Measurements from ENCODE around the gene NGEF.

The NGEF gene

DNA sequence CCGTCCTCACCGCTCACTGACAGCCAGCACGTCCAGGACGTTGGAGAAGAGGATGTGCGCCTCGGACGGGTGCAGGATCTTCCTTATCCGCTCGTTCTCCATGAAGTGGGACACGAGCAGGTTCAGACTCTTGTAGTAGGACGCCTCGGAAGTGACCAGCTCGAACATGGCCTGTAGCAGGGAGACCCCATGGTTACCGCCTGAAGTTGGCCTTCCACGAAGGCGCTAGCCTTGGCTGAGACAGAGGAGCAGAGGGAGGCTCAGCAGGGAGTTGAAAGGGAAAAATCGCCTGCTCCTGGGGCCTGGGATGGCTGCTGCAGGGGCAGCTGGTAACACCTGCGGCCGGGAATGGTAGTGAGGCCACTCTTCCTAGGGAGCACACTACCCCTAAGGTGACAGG is 118.3 kb downstream of the NGEF start:
- no peaks in the 10 kb centered on the region for H3K4me1 ChIP-seq (ENCODE audit: insufficient read depth, low read length, severe bottlenecking)
- H3K9ac ChIP-seq (ENCODE audit: low read length) = no peak overlapping the region
- no peaks in the 10 kb centered on the region for H3K9me3 ChIP-seq (ENCODE audit: low read length)
- no peak overlapping the region for H3K4me3 ChIP-seq (ENCODE audit: low read depth, low read length, poor library complexity, severe bottlenecking)
- no peaks in the 10 kb centered on the region for H3K36me3 ChIP-seq (ENCODE audit: insufficient read depth, low read length)
- H2AFZ ChIP-seq (ENCODE audit: low read length) = no peak overlapping the region
- H3K9me2 ChIP-seq (ENCODE audit: low read depth, low read length) = no peaks in the 10 kb centered on the region
- H3K27me3 ChIP-seq (ENCODE audit: insufficient read depth, low read length) = peaks cover 8% of the 10 kb centered on the region
- no peak overlapping the region for H3K27ac ChIP-seq (ENCODE audit: low read depth, low read length, poor library complexity, severe bottlenecking)
- no peak for TF ChIP-seq EZH2 (IDR thresholded peaks at IDR 0.05; ENCODE audit: borderline replicate concordance, low read length)
- TF ChIP-seq, protein P1, sequence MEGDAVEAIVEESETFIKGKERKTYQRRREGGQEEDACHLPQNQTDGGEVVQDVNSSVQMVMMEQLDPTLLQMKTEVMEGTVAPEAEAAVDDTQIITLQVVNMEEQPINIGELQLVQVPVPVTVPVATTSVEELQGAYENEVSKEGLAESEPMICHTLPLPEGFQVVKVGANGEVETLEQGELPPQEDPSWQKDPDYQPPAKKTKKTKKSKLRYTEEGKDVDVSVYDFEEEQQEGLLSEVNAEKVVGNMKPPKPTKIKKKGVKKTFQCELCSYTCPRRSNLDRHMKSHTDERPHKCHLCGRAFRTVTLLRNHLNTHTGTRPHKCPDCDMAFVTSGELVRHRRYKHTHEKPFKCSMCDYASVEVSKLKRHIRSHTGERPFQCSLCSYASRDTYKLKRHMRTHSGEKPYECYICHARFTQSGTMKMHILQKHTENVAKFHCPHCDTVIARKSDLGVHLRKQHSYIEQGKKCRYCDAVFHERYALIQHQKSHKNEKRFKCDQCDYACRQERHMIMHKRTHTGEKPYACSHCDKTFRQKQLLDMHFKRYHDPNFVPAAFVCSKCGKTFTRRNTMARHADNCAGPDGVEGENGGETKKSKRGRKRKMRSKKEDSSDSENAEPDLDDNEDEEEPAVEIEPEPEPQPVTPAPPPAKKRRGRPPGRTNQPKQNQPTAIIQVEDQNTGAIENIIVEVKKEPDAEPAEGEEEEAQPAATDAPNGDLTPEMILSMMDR (IDR thresholded peaks at IDR 0.05; ENCODE audit: low read length) = no peak
- no peaks in the 10 kb centered on the region for H3F3A ChIP-seq (ENCODE audit: insufficient read depth, low read length)
- no peaks in the 10 kb centered on the region for H4K20me1 ChIP-seq (ENCODE audit: insufficient read depth, low read length)
- no peak overlapping the region for H3K4me2 ChIP-seq (ENCODE audit: low read length)
- no peaks in the 10 kb centered on the region for H3K79me2 ChIP-seq (ENCODE audit: insufficient read depth, low read length)

DNA sequence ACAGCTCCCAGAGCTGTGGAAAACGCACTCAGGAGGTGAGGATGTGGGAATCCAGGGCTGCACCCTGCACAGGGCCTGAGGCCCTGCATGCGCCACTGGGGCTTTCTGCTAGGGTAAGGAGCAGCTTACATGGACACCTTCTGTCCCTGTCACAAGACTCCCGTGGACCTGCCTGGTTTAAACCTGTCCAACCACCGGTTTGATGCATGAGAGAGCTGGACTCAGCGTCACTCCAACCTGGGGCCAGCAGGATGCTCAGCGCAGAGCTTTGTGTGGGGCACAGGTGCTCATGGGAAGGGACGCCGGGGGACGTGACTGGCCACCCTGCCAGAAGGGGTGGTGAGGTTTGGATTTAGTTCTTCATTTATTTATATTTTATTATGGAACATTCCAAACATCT is 118.8 kb downstream of the NGEF start:
- Histone ChIP-seq H3F3A (ENCODE audit: insufficient read depth, low read length) (no peaks in the 10 kb centered on the region), H3K9me3 (ENCODE audit: low read length) (no peaks in the 10 kb centered on the region), H2AFZ (ENCODE audit: low read length) (no peak overlapping the region), H3K4me3 (ENCODE audit: low read depth, low read length, poor library complexity, severe bottlenecking) (no peak overlapping the region), H3K27ac (ENCODE audit: low read depth, low read length, poor library complexity, severe bottlenecking) (no peak overlapping the region), H3K79me2 (ENCODE audit: insufficient read depth, low read length) (no peaks in the 10 kb centered on the region), H3K9ac (ENCODE audit: low read length) (no peak overlapping the region), H3K9me2 (ENCODE audit: low read depth, low read length) (no peaks in the 10 kb centered on the region), H3K4me2 (ENCODE audit: low read length) (no peak overlapping the region), H4K20me1 (ENCODE audit: insufficient read depth, low read length) (no peaks in the 10 kb centered on the region), H3K36me3 (ENCODE audit: insufficient read depth, low read length) (no peaks in the 10 kb centered on the region), H3K4me1 (ENCODE audit: insufficient read depth, low read length, severe bottlenecking) (no peaks in the 10 kb centered on the region), H3K27me3 (ENCODE audit: insufficient read depth, low read length) (peaks cover 8% of the 10 kb centered on the region)
- TF ChIP-seq EZH2 (IDR thresholded peaks at IDR 0.05; ENCODE audit: borderline replicate concordance, low read length) = no peak
- TF ChIP-seq, protein P1 (IDR thresholded peaks at IDR 0.05; ENCODE audit: low read length) = no peak

DNA sequence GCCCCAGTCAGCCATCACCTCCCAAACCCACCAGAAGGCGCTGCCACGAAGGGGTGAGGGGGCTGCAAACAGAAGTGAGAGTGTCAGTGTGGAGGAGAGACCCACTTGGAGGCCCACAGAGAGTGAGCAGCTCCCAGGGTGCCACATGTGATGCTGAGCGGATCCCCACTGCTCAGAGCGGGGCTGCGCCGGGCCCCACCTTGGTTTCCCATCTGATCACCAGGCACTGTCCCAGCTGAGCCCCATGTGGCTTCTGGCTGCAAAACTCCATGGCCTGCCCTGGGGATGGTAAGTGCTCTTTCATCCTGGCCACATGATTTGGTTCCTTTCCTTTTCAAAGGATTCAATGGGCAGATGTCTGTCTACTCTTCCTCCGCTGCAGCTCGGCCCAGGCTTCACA is 119.2 kb downstream of the NGEF start:
- H3F3A ChIP-seq (ENCODE audit: insufficient read depth, low read length) = no peaks in the 10 kb centered on the region
- no peak overlapping the region for H3K4me2 ChIP-seq (ENCODE audit: low read length)
- H3K9ac ChIP-seq (ENCODE audit: low read length) = no peak overlapping the region
- no peaks in the 10 kb centered on the region for H3K9me3 ChIP-seq (ENCODE audit: low read length)
- no peak overlapping the region for H3K27ac ChIP-seq (ENCODE audit: low read depth, low read length, poor library complexity, severe bottlenecking)
- no peaks in the 10 kb centered on the region for H4K20me1 ChIP-seq (ENCODE audit: insufficient read depth, low read length)
- no peaks in the 10 kb centered on the region for H3K36me3 ChIP-seq (ENCODE audit: insufficient read depth, low read length)
- no peak overlapping the region for H2AFZ ChIP-seq (ENCODE audit: low read length)
- no peak overlapping the region for H3K4me3 ChIP-seq (ENCODE audit: low read depth, low read length, poor library complexity, severe bottlenecking)
- no peaks in the 10 kb centered on the region for H3K79me2 ChIP-seq (ENCODE audit: insufficient read depth, low read length)
- H3K9me2 ChIP-seq (ENCODE audit: low read depth, low read length) = no peaks in the 10 kb centered on the region
- no peaks in the 10 kb centered on the region for H3K4me1 ChIP-seq (ENCODE audit: insufficient read depth, low read length, severe bottlenecking)
- H3K27me3 ChIP-seq (ENCODE audit: insufficient read depth, low read length) = peaks cover 8% of the 10 kb centered on the region
- TF ChIP-seq, protein P1 (IDR thresholded peaks at IDR 0.05; ENCODE audit: low read length) = no peak
- no peak for TF ChIP-seq EZH2 (IDR thresholded peaks at IDR 0.05; ENCODE audit: borderline replicate concordance, low read length)

Measured in OCI-LY1 (cell line).